ENCODE data around the gene LINC00305.

The LINC00305 gene

GRCh38 chr18:64044616-64045015, 104.3 kb downstream of the LINC00305 start:
- Histone ChIP-seq H4K12ac (ENCODE audit: low read depth, low read length) (no peak overlapping the region), H3K14ac (ENCODE audit: low read length) (no peak overlapping the region), H2AFZ (ENCODE audit: insufficient read depth, low read length, poor library complexity) (no peak overlapping the region), H3K4me3 (ENCODE audit: low read depth, low read length) (no peak overlapping the region), H3K27ac (ENCODE audit: low read depth, low read length) (no peak overlapping the region), H3K27me3 (ENCODE audit: insufficient read depth, low read length) (no peaks in the 10 kb centered on the region), H2BK5ac (ENCODE audit: low read depth, low read length, poor library complexity) (no peak overlapping the region), H3K4me2 (ENCODE audit: low read length) (no peak overlapping the region), H3K79me1 (ENCODE audit: low read length) (no peaks in the 10 kb centered on the region), H4K91ac (ENCODE audit: low read depth, low read length) (no peak overlapping the region), H3K36me3 (ENCODE audit: control insufficient read depth in 1 of 2, insufficient read depth in 2 of 2, low read length in 2 of 2) (no peaks in the 10 kb centered on the region), H3K4me1 (ENCODE audit: control insufficient read depth in 1 of 2, insufficient read depth in 2 of 2, low read length in 2 of 2) (no peaks in the 10 kb centered on the region), H2BK120ac (ENCODE audit: insufficient read depth, low read length, poor library complexity) (no peak overlapping the region), H4K8ac (ENCODE audit: low read depth, low read length) (no peak overlapping the region), H3K4ac (ENCODE audit: low read depth, low read length) (no peak overlapping the region), H2BK12ac (ENCODE audit: low read length) (no peak overlapping the region), H3K9ac (ENCODE audit: low read length) (no peak overlapping the region), H2AK5ac (ENCODE audit: low read length) (no peak overlapping the region), H3K18ac (ENCODE audit: low read length) (no peak overlapping the region), H3K9me3 (ENCODE audit: insufficient read depth, low read depth, low read length) (peaks cover 8% of the 10 kb centered on the region), H3K23ac (ENCODE audit: low read length) (no peak overlapping the region), H3K79me2 (ENCODE audit: control insufficient read depth, insufficient read depth, low read length, poor library complexity) (no peaks in the 10 kb centered on the region)
- no CpG with 5 or more reads among the region's 5 CpGs for WGBS (ENCODE audit: extremely low coverage, insufficient coverage, insufficient read length)
- DNase-seq, result no peak

GRCh38 chr18:64042728-64043358, 106.0 kb downstream of the LINC00305 start:
- H3K79me1 ChIP-seq (ENCODE audit: low read length), result no peaks in the 10 kb centered on the region
- no CpG with 5 or more reads among the region's 24 CpGs for WGBS (ENCODE audit: extremely low coverage, insufficient coverage, insufficient read length)
- H3K79me2 ChIP-seq (ENCODE audit: control insufficient read depth, insufficient read depth, low read length, poor library complexity), result no peaks in the 10 kb centered on the region
- no peak overlapping the region for H2AK5ac ChIP-seq (ENCODE audit: low read length)
- H4K12ac ChIP-seq (ENCODE audit: low read depth, low read length), result no peak overlapping the region
- no peak overlapping the region for H2BK5ac ChIP-seq (ENCODE audit: low read depth, low read length, poor library complexity)
- no peaks in the 10 kb centered on the region for H3K4me1 ChIP-seq (ENCODE audit: control insufficient read depth in 1 of 2, insufficient read depth in 2 of 2, low read length in 2 of 2)
- H4K8ac ChIP-seq (ENCODE audit: low read depth, low read length), result no peak overlapping the region
- H4K91ac ChIP-seq (ENCODE audit: low read depth, low read length), result no peak overlapping the region
- H3K9me3 ChIP-seq (ENCODE audit: insufficient read depth, low read depth, low read length), result peaks cover 6% of the 10 kb centered on the region
- H3K9ac ChIP-seq (ENCODE audit: low read length), result no peak overlapping the region
- H2BK120ac ChIP-seq (ENCODE audit: insufficient read depth, low read length, poor library complexity), result no peak overlapping the region
- no peak overlapping the region for H2AFZ ChIP-seq (ENCODE audit: insufficient read depth, low read length, poor library complexity)
- no peak overlapping the region for H2BK12ac ChIP-seq (ENCODE audit: low read length)
- H3K4ac ChIP-seq (ENCODE audit: low read depth, low read length), result no peak overlapping the region
- DNase-seq, result no peak
- no peak overlapping the region for H3K23ac ChIP-seq (ENCODE audit: low read length)
- no peak overlapping the region for H3K4me2 ChIP-seq (ENCODE audit: low read length)
- no peaks in the 10 kb centered on the region for H3K36me3 ChIP-seq (ENCODE audit: control insufficient read depth in 1 of 2, insufficient read depth in 2 of 2, low read length in 2 of 2)
- no peak overlapping the region for H3K27ac ChIP-seq (ENCODE audit: low read depth, low read length)
- H3K27me3 ChIP-seq (ENCODE audit: insufficient read depth, low read length), result no peaks in the 10 kb centered on the region
- no peak overlapping the region for H3K4me3 ChIP-seq (ENCODE audit: low read depth, low read length)
- H3K14ac ChIP-seq (ENCODE audit: low read length), result no peak overlapping the region
- no peak overlapping the region for H3K18ac ChIP-seq (ENCODE audit: low read length)

GRCh38 chr18:64037812-64038414, 111.0 kb downstream of the LINC00305 start:
- no peak overlapping the region for H3K4me3 ChIP-seq (ENCODE audit: low read depth, low read length)
- no peaks in the 10 kb centered on the region for H3K4me1 ChIP-seq (ENCODE audit: control insufficient read depth in 1 of 2, insufficient read depth in 2 of 2, low read length in 2 of 2)
- no peaks in the 10 kb centered on the region for H3K79me1 ChIP-seq (ENCODE audit: low read length)
- no peak overlapping the region for H2BK12ac ChIP-seq (ENCODE audit: low read length)
- H3K4me2 ChIP-seq (ENCODE audit: low read length), result no peak overlapping the region
- no peak overlapping the region for H3K18ac ChIP-seq (ENCODE audit: low read length)
- WGBS (ENCODE audit: extremely low coverage, insufficient coverage, insufficient read length), result no CpG with 5 or more reads among the region's 3 CpGs
- no peaks in the 10 kb centered on the region for H3K79me2 ChIP-seq (ENCODE audit: control insufficient read depth, insufficient read depth, low read length, poor library complexity)
- no peaks in the 10 kb centered on the region for H3K27me3 ChIP-seq (ENCODE audit: insufficient read depth, low read length)
- H3K14ac ChIP-seq (ENCODE audit: low read length), result no peak overlapping the region
- H2BK120ac ChIP-seq (ENCODE audit: insufficient read depth, low read length, poor library complexity), result no peak overlapping the region
- H3K23ac ChIP-seq (ENCODE audit: low read length), result no peak overlapping the region
- no peak overlapping the region for H2AK5ac ChIP-seq (ENCODE audit: low read length)
- no peak overlapping the region for H3K9ac ChIP-seq (ENCODE audit: low read length)
- H4K8ac ChIP-seq (ENCODE audit: low read depth, low read length), result no peak overlapping the region
- H3K27ac ChIP-seq (ENCODE audit: low read depth, low read length), result no peak overlapping the region
- peak in 1 of 2 donors; percentile 71 for DNase-seq
- H4K91ac ChIP-seq (ENCODE audit: low read depth, low read length), result no peak overlapping the region
- H3K4ac ChIP-seq (ENCODE audit: low read depth, low read length), result no peak overlapping the region
- no peak overlapping the region for H2AFZ ChIP-seq (ENCODE audit: insufficient read depth, low read length, poor library complexity)
- H3K9me3 ChIP-seq (ENCODE audit: insufficient read depth, low read depth, low read length), result peaks cover 4% of the 10 kb centered on the region
- H4K12ac ChIP-seq (ENCODE audit: low read depth, low read length), result no peak overlapping the region
- no peak overlapping the region for H2BK5ac ChIP-seq (ENCODE audit: low read depth, low read length, poor library complexity)
- no peaks in the 10 kb centered on the region for H3K36me3 ChIP-seq (ENCODE audit: control insufficient read depth in 1 of 2, insufficient read depth in 2 of 2, low read length in 2 of 2)

GRCh38 chr18:64032312-64032711, 116.6 kb downstream of the LINC00305 start:
- no CpG with 5 or more reads among the region's 6 CpGs for WGBS (ENCODE audit: extremely low coverage, insufficient coverage, insufficient read length)
- Histone ChIP-seq H3K18ac (ENCODE audit: low read length) (no peak overlapping the region), H2BK12ac (ENCODE audit: low read length) (no peak overlapping the region), H4K8ac (ENCODE audit: low read depth, low read length) (no peak overlapping the region), H4K12ac (ENCODE audit: low read depth, low read length) (no peak overlapping the region), H3K79me1 (ENCODE audit: low read length) (no peaks in the 10 kb centered on the region), H3K36me3 (ENCODE audit: control insufficient read depth in 1 of 2, insufficient read depth in 2 of 2, low read length in 2 of 2) (no peaks in the 10 kb centered on the region), H3K27me3 (ENCODE audit: insufficient read depth, low read length) (no peaks in the 10 kb centered on the region), H3K79me2 (ENCODE audit: control insufficient read depth, insufficient read depth, low read length, poor library complexity) (no peaks in the 10 kb centered on the region), H2AFZ (ENCODE audit: insufficient read depth, low read length, poor library complexity) (no peak overlapping the region), H3K9me3 (ENCODE audit: insufficient read depth, low read depth, low read length) (no peaks in the 10 kb centered on the region), H2BK120ac (ENCODE audit: insufficient read depth, low read length, poor library complexity) (no peak overlapping the region), H3K4me1 (ENCODE audit: control insufficient read depth in 1 of 2, insufficient read depth in 2 of 2, low read length in 2 of 2) (no peaks in the 10 kb centered on the region), H3K27ac (ENCODE audit: low read depth, low read length) (no peak overlapping the region), H3K4me2 (ENCODE audit: low read length) (no peak overlapping the region), H2AK5ac (ENCODE audit: low read length) (no peak overlapping the region), H3K9ac (ENCODE audit: low read length) (no peak overlapping the region), H3K23ac (ENCODE audit: low read length) (no peak overlapping the region), H3K4ac (ENCODE audit: low read depth, low read length) (no peak overlapping the region), H2BK5ac (ENCODE audit: low read depth, low read length, poor library complexity) (no peak overlapping the region), H3K4me3 (ENCODE audit: low read depth, low read length) (no peak overlapping the region), H4K91ac (ENCODE audit: low read depth, low read length) (no peak overlapping the region), H3K14ac (ENCODE audit: low read length) (no peak overlapping the region)
- no peak for DNase-seq

Data from trophoblast cell (in vitro differentiated cells and primary cell).